Measurements from ENCODE around the gene MPV17. TPM values are rescaled to one million over a fixed set of nuclear protein-coding genes. Genes with fewer than 3 reads are reported as not detected.

MPV17 gene
- polyA plus RNA-seq, 1 donor from 2014 or later = 79.6 TPM

DNA sequence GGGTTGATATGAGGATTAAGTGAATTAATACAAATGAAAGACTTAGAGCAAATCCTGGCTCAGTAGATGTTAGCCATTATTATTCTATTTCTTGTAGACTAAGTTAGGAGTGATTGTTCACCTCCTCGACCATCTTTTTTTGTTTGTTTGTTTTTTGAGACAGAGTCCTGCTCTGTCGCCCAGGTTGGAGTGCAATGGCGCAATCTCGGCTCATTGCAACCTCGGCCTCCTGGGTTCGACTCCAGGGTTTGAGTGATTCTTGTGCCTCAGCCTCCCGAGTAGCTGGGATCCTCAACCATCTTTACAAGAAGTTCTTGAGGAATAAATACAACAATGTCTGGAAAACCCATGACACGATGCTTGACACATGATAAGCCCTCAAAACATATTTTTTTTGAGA lies 28.0 kb downstream of the MPV17 start:
- H3K4me2 ChIP-seq (ENCODE audit: low read length) = no peak overlapping the region
- H4K20me1 ChIP-seq (ENCODE audit: insufficient read depth) = no peaks in the 10 kb centered on the region
- H2AFZ ChIP-seq (ENCODE audit: low read depth, low read length) = no peak overlapping the region
- H3K36me3 ChIP-seq (ENCODE audit: insufficient read depth, low read length) = no peaks in the 10 kb centered on the region
- no peak overlapping the region for H3K9ac ChIP-seq (ENCODE audit: low read length)
- H3K9me3 ChIP-seq (ENCODE audit: low read length) = no peaks in the 10 kb centered on the region
- H3F3A ChIP-seq (ENCODE audit: insufficient read depth, low read length, poor library complexity, severe bottlenecking) = no peaks in the 10 kb centered on the region
- H3K27ac ChIP-seq (ENCODE audit: low read length) = no peak overlapping the region
- H3K9me2 ChIP-seq (ENCODE audit: insufficient read depth, low read length) = no peaks in the 10 kb centered on the region
- peaks cover 5% of the 10 kb centered on the region for H3K27me3 ChIP-seq (ENCODE audit: insufficient read depth, low read depth, low read length)
- H3K79me2 ChIP-seq (replicated peaks; ENCODE audit: insufficient read depth, low read length) = no peaks in the 10 kb centered on the region
- no peak for TF ChIP-seq RAD21 (conservative IDR thresholded peaks at IDR 0.05)
- TF ChIP-seq TAF1 (IDR thresholded peaks at IDR 0.05; ENCODE audit: low read depth) = no peak
- no peak for TF ChIP-seq MXI1 (conservative IDR thresholded peaks at IDR 0.05; ENCODE audit: poor library complexity, severe bottlenecking)
- TF ChIP-seq, protein P1, sequence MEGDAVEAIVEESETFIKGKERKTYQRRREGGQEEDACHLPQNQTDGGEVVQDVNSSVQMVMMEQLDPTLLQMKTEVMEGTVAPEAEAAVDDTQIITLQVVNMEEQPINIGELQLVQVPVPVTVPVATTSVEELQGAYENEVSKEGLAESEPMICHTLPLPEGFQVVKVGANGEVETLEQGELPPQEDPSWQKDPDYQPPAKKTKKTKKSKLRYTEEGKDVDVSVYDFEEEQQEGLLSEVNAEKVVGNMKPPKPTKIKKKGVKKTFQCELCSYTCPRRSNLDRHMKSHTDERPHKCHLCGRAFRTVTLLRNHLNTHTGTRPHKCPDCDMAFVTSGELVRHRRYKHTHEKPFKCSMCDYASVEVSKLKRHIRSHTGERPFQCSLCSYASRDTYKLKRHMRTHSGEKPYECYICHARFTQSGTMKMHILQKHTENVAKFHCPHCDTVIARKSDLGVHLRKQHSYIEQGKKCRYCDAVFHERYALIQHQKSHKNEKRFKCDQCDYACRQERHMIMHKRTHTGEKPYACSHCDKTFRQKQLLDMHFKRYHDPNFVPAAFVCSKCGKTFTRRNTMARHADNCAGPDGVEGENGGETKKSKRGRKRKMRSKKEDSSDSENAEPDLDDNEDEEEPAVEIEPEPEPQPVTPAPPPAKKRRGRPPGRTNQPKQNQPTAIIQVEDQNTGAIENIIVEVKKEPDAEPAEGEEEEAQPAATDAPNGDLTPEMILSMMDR (IDR thresholded peaks at IDR 0.05; ENCODE audit: poor library complexity, severe bottlenecking) = no peak
- no peak for TF ChIP-seq POLR2AphosphoS5 (IDR thresholded peaks at IDR 0.05)
- no peak for TF ChIP-seq EP300 (conservative IDR thresholded peaks at IDR 0.05; ENCODE audit: poor library complexity, severe bottlenecking)
- TF ChIP-seq EZH2 (IDR thresholded peaks at IDR 0.05; ENCODE audit: borderline replicate concordance, insufficient read depth, low read length, poor library complexity, severe bottlenecking) = no peak
- TF ChIP-seq, protein P2, sequence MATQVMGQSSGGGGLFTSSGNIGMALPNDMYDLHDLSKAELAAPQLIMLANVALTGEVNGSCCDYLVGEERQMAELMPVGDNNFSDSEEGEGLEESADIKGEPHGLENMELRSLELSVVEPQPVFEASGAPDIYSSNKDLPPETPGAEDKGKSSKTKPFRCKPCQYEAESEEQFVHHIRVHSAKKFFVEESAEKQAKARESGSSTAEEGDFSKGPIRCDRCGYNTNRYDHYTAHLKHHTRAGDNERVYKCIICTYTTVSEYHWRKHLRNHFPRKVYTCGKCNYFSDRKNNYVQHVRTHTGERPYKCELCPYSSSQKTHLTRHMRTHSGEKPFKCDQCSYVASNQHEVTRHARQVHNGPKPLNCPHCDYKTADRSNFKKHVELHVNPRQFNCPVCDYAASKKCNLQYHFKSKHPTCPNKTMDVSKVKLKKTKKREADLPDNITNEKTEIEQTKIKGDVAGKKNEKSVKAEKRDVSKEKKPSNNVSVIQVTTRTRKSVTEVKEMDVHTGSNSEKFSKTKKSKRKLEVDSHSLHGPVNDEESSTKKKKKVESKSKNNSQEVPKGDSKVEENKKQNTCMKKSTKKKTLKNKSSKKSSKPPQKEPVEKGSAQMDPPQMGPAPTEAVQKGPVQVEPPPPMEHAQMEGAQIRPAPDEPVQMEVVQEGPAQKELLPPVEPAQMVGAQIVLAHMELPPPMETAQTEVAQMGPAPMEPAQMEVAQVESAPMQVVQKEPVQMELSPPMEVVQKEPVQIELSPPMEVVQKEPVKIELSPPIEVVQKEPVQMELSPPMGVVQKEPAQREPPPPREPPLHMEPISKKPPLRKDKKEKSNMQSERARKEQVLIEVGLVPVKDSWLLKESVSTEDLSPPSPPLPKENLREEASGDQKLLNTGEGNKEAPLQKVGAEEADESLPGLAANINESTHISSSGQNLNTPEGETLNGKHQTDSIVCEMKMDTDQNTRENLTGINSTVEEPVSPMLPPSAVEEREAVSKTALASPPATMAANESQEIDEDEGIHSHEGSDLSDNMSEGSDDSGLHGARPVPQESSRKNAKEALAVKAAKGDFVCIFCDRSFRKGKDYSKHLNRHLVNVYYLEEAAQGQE (IDR thresholded peaks at IDR 0.05; ENCODE audit: borderline replicate concordance) = no peak
- no peak for TF ChIP-seq SMC3 (conservative IDR thresholded peaks at IDR 0.05; ENCODE audit: poor library complexity)
- H3K4me3 ChIP-seq (ENCODE audit: low read length) = no peak overlapping the region

DNA sequence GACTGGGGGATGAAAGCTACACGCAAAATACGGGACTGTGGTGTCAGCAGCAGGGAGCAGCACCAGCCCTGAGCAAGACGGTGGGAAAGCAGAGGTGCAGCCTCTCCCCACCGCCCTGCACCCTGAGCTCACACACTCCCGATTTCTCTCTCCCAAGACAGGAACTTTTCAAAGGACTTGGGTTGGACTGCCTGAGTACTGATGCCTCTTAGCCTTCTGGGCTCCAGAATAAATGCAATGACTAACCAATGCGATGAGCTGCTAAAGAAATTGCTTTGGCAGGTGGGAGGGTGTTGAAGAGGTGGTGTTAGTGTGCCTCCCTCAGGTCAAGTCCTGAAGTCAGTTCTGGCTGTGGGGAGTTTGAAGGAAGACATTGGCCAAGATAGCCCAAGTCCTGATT lies 31.0 kb downstream of the MPV17 start:
- Histone ChIP-seq H3K9ac (ENCODE audit: low read length) (no peak overlapping the region), H3K27me3 (ENCODE audit: insufficient read depth, low read depth, low read length) (peaks cover 5% of the 10 kb centered on the region), H3K79me2 (replicated peaks; ENCODE audit: insufficient read depth, low read length) (no peaks in the 10 kb centered on the region), H4K20me1 (ENCODE audit: insufficient read depth) (no peaks in the 10 kb centered on the region), H2AFZ (ENCODE audit: low read depth, low read length) (no peak overlapping the region), H3K9me2 (ENCODE audit: insufficient read depth, low read length) (no peaks in the 10 kb centered on the region), H3K4me3 (ENCODE audit: low read length) (no peak overlapping the region), H3K27ac (ENCODE audit: low read length) (no peak overlapping the region), H3F3A (ENCODE audit: insufficient read depth, low read length, poor library complexity, severe bottlenecking) (no peaks in the 10 kb centered on the region), H3K36me3 (ENCODE audit: insufficient read depth, low read length) (no peaks in the 10 kb centered on the region), H3K9me3 (ENCODE audit: low read length) (no peaks in the 10 kb centered on the region), H3K4me2 (ENCODE audit: low read length) (no peak overlapping the region)
- TF ChIP-seq EZH2 (IDR thresholded peaks at IDR 0.05; ENCODE audit: borderline replicate concordance, insufficient read depth, low read length, poor library complexity, severe bottlenecking) = no peak
- TF ChIP-seq SMC3 (conservative IDR thresholded peaks at IDR 0.05; ENCODE audit: poor library complexity) = no peak
- TF ChIP-seq MXI1 (conservative IDR thresholded peaks at IDR 0.05; ENCODE audit: poor library complexity, severe bottlenecking) = no peak
- TF ChIP-seq RAD21 (conservative IDR thresholded peaks at IDR 0.05) = no peak
